GM12874 (cell line): ENCODE data around the gene SLC27A4.

ENCODE experiments used
- TF ChIP-seq, protein P1 (sequence below): IDR thresholded peaks from 2 replicates; pipeline ENCODE4 v1.5.1; 2011; ENCODE audit warnings: low read depth, mild to moderate bottlenecking, control low read depth, low read length, moderate library complexity; ENCODE audit not compliant: insufficient read depth

The SLC27A4 gene

GRCh38 chr9:128370367-128370751 lies 30.0 kb downstream of the SLC27A4 start:
- TF ChIP-seq, protein P1, sequence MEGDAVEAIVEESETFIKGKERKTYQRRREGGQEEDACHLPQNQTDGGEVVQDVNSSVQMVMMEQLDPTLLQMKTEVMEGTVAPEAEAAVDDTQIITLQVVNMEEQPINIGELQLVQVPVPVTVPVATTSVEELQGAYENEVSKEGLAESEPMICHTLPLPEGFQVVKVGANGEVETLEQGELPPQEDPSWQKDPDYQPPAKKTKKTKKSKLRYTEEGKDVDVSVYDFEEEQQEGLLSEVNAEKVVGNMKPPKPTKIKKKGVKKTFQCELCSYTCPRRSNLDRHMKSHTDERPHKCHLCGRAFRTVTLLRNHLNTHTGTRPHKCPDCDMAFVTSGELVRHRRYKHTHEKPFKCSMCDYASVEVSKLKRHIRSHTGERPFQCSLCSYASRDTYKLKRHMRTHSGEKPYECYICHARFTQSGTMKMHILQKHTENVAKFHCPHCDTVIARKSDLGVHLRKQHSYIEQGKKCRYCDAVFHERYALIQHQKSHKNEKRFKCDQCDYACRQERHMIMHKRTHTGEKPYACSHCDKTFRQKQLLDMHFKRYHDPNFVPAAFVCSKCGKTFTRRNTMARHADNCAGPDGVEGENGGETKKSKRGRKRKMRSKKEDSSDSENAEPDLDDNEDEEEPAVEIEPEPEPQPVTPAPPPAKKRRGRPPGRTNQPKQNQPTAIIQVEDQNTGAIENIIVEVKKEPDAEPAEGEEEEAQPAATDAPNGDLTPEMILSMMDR = no peak

- TF ChIP-seq, protein P1 = no peak
Measured at GRCh38 chr9:128370752-128371629, 30.7 kb downstream of the SLC27A4 start, which contains the start of gene URM1. URM1 (plus strand) TSS chr9:128371374; CDS start chr9:128371381, 7 bp downstream.

DNA sequence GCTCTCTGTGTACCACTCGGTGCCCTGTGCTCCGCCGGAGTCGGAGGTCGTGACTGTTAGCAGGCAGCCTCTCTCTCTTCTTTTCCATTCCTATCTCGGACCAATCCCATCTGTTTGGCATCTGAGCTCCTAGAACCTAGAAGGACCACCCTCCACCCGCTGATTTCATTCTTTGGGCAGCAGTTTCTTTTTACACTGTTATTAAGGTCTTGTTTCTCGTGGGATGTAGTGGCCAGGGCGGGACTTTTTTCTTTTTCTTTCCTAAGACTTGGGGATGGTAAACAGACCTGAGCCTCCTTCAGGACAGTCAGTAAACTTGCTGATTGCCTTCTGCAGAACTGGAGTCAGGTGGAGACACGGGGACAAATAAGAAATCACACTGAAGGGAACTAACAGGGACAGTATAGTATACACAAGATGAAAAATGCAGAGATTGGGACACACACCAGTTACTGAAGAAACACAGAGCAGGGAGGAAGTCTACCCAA lies 31.3 kb downstream of the SLC27A4 start:
- TF ChIP-seq, protein P1 = no peak

GRCh38 chr9:128372188-128372641 lies 31.9 kb downstream of the SLC27A4 start:
- TF ChIP-seq, protein P1 = no peak

DNA sequence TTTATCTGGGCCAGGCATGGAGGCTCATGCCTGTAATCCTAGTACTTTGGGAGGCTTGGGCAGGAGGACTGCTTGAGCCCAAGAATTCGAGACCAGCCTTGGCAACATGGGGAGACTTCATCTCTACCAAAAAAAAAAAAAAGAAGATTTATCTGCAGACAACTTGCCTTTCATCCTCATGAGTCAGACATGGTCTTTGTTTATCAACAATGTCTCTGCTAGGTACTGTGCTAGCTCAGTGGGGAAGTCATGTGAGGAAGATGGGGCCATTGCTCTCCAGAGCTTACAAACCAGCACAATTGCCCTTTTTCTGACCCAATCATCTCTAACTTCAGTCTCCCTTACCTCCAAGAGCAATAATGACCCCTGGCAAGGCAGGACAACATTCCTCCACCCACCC lies 32.5 kb downstream of the SLC27A4 start:
- TF ChIP-seq, protein P1 = no peak

DNA sequence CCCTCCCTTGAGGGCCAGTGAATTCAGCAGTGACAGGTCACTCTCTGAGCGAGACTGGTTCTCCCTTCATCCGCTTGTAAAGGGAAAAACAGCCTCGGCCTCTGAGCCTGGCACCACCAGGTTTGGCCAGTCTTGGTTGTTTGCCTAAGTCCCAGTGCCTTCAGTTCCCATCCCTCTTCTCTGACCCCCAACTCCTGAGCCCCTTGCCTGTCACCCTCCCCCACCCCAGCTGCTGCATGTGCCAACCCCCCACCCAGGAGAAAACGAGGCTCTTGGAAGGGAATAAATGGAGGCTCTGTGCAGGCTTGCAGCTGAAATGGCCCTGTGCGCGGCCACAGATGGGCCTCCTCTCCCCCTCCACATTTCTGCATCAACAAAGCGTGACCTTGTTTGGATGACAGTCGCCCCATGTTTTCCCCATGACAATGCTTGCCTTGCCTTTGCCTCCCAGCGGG lies 33.9 kb downstream of the SLC27A4 start:
- TF ChIP-seq, protein P1 = no peak

DNA sequence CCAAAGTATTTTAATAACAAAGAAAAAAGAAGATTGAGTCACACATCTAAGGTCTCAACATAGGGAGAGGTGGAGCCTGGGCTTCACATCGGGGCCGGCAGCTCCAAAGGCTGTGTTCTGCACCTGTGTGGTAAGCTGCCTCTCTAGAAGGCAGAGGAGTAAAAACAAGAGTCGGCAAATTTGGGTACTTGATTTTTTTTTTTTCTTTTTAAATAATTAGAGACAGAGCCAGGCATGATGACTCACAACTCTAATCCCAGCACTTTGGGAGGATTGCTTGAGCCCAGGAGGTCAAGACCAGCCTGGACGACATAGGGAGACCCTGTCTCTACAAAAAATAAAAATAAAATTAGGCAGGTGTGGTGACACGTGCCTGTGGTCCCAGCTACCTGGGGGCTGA lies 35.5 kb downstream of the SLC27A4 start:
- TF ChIP-seq, protein P1 = no peak
